Erythroblast (primary cell): Measurements from ENCODE around the gene HEATR5A.

Experiments used
- GATA1 ChIP-seq: IDR thresholded peaks from 2 replicates; pipeline ENCODE4 v1.6.1; 2011; ENCODE audit warnings: low read depth, mild to moderate bottlenecking, control low read depth, low read length, moderate library complexity
- POLR2A ChIP-seq: IDR thresholded peaks from 2 replicates; pipeline ENCODE4 v1.6.1; 2011; ENCODE audit warnings: mild to moderate bottlenecking, low read length

DNA sequence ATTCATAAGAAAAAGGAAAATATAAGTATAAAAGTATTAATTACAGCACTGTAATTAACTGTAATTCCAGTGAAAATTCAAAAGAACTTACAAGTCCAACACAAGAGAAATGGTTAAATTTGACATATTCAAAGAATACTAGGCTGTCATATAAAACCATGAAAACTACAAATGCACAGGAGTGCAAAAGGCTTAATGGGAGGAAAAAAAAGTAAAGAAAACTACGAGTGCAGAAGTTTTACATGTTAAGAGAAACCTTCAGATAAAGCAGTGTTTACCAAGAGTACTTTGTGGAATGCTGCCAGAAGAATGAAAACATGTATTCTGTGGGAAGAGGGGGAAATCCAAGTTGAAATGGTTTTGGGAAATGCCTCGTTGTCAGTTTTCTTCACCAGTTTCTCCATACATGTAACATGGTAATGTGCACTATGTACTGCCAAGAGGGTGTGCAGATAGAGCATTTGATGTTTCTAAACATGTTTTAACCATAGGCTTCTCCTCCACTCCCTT is 9.1 kb downstream of the HEATR5A start:
- TF ChIP-seq POLR2A (no peak), GATA1 (no peak)
